ENCODE results near the gene PTPRT.

Gene PTPRT

DNA sequence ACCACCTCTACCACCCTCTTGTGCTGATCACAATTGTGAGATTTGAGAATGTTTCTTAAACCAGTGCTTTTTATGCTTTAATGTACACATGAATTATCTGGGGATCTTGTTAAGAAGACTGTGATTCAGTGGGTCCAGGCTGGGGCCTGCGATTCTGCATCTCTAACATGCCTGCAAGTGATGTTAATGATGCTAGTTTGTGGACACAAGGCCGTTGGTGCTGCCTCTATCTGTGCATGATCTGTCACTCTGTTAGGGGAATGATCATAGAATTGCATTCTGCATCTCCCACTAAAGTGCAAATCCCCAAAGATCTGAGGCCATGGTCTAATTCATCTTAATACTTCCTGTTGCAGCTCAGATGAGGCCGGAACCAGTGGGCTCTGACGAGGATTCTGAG, 746.5 kb downstream of the PTPRT start:
- DNase-seq: no peak

GRCh38 chr20:42442716-42443115, 747.0 kb downstream of the PTPRT start:
- no peak for DNase-seq

DNA sequence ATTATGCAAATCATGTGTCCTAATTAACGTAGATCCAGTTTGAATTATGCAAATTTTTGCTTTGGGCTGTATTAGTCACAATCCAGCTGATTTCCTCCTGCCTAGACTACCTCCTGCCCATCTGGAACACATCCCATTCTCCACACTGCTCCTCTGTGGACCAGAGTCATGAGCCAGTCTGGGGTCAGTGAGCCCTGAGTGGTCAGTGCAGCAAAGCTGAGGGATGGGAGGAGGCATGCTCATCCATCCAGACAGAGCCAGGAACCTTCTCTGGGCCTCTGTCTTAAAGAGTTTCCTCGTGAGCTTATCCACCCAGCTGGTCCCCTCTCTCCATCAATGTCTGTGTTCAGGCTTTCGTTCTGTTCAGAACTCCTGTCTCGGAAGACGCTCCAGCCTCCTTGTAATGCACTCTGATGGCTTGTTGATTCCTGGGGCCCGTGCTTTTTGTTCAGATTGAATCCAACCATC, 747.8 kb downstream of the PTPRT start:
- DNase-seq: no peak

DNA sequence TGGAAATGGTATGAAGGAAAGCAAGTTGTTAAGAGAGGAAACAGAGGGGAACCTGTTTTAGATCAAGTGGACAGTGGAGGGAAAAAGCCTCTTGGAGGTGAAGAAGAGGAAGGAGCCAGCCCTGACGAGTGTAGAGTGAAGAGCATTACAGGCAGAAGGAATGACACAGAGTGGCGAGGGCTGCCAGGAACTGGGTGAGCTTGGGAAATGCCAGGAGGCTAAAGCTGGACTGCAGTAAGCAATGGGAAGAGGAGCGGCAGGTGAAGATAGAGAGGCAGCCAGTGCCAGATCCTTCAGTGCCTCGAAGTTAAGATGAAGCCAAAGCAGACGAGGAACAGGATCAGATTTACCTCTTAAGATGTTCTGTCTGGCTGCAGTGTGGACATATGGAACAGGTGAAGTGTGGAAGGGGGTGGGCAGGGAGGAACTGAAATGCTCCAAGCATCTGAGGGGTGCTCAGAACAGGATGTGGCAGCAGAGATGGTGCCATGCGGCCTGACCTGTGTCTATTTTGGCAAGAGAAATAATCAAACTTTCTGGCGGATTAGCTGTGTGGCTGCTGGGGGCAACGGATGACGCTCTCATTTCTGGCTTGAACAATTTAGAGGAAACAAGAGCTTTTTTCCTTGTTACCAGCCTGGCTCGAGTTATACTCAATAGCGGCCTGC, 748.4 kb downstream of the PTPRT start:
- DNase-seq: no peak

DNA sequence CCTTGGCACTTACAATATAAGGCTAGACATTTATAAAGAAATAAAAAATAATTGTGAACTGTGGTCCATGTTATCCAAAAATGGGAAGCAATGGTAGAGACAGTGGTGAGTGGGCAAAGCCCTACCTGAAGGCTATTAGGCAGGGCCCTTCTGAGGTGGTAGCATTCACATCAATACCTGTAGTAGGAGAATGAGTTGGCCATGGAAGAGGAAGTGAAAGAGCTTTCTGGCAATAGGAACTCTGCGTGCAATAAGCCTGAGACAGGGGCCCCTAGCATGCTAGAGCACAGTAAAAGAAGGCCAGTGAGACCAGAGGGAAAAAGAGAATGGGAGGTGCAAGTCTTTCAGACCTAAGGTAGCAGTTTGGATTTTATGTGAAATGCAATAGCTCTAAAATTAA, 754.5 kb downstream of the PTPRT start:
- no peak for DNase-seq

GRCh38 chr20:42432496-42433334, 757.0 kb downstream of the PTPRT start:
- no peak for DNase-seq

- no peak for DNase-seq
These were observed 759.1 kb downstream of the PTPRT start for GRCh38 chr20:42430598-42430997.

GRCh38 chr20:42429761-42430458, 759.8 kb downstream of the PTPRT start:
- DNase-seq: no peak

GRCh38 chr20:42419814-42420532, 769.7 kb downstream of the PTPRT start:
- DNase-seq: no peak

DNA sequence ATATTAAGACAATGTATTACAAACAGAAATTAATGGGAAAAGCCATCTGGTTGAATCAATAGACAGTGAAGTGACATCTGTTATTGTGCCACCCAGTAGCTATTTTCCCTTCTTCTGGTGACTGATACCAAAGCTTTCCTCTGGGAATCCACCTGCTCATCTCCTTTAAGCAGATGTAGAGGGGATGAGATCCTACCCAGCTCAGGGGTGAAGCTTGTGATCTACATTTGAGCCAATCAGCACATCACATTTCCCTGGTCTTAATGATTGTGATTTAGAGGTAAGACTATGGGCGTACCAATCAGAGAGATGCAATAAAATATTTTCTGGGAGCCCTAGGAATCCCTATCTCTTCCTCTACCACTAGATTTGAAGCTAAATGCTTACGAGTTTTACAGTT, 782.9 kb downstream of the PTPRT start:
- no peak for DNase-seq

DNA sequence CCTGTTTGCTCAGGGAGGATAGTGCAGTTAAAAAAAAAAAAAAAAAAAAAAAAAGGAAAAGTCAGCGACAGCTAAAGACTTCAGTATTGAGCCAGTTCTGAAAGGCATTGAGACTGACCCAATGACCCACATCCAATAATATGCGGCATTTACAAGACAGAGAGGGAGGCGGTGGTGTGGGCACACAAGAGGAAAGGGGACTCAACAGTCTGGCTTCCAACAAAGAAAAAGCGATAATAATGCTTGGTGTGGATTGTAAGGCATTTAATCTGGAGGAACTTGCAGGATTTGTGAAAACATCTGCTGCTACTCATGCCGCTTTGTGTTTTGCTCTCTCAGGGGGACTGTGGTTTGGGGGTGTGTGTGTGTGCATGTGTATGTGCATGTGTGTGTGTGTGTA, 787.3 kb downstream of the PTPRT start:
- DNase-seq: no peak

- DNase-seq: no peak
These were observed 788.1 kb downstream of the PTPRT start for GRCh38 chr20:42401613-42402012.

DNA sequence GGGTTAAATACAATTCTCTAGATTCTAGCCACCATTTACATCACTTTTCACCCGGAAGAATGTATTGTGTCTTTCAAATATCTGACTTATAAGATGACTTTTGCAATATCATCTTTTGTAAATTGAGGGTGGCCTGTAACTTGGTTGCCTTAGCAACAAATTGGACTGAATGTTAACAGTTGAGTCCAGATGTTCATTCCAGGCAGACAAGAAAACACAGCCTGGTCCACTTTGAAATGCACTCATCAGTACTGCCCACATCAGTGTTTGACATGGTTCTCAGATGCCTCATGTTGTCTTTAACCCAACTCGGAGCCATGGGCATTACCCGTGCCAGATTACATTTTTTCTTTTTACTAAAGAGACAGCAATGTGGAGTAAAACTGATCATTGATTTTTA, 789.9 kb downstream of the PTPRT start:
- DNase-seq: no peak

- no peak for DNase-seq
These were observed 797.3 kb downstream of the PTPRT start for GRCh38 chr20:42392442-42392841.

- DNase-seq: no peak
These were observed 797.9 kb downstream of the PTPRT start for GRCh38 chr20:42391807-42392206.

DNA sequence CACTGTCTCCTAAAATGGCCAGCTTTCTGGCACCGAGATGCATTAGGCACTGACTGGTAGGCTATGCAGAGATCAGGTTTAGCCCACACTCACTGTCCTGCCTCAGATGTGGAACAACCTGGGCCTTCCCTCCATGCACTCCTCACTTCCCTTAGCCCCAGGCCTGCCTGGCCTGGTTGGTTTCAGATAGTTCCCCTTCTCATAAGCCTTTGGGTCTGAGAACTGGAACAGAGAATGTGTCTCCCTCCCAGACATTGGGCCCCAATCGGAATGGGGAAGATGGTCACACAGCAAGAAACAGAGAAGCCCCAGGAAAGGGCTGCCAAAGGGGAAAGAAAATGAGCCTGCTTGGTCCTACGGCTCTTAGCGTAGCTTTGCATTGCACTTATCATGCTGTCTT, 809.4 kb downstream of the PTPRT start:
- DNase-seq: no peak

GRCh38 chr20:42379385-42379784, 810.3 kb downstream of the PTPRT start:
- DNase-seq: no peak

DNA sequence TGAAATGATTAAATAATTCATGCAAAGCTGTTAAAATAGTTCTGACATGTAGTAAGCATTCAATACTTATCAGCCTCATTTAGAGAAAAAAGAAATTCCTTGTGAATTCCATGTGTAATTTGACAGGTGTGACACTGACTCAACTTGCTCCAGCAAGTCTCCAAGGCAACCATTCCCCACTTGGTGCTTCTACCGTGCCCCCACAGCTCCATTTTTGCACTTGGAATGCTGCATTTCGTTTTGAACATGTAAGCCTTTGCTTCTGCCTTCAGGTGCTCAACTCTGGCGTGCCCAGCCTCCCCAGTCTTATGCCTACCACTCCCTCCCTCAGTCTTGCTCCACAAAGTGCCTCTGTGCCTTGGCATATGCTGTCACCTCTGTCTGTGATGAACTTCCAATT, 810.9 kb downstream of the PTPRT start:
- no peak for DNase-seq

DNA sequence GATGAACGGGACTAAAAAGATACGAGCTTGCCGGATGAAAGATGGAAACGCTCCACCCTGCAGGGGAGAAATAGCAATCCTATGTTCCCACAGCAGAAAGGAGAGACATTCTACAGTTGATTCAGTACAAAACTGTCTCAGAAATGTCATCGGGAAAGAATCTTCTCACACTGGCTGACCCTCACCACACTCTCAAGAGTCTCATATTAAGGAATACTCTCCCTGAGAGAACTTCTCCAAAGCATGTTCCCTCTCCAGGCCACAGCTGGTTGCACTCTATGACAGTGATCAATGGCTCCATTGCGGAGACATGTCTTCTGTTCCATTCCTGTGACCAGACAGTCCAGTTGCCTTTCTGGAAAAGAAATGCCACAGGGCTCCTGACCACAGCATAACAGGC, 813.6 kb downstream of the PTPRT start:
- no peak for DNase-seq

DNA sequence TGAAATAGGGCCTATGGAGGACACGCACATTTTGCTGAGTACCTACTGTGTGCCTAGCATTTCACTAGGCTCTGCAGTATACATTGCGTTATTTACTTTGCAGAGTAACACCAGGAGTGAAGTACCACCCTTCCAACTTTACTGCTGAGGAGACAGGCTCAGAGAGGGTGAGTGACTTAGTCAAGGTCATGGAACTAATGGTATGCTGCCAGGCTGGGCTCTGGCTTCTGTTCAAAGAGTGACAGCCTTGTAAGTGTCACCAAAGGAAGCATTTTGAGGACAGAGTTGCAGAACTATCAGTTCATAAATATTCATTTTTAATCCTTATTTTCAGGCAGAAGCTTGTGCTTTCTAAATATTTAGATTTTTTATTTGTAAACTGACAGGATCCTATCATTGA, 816.7 kb downstream of the PTPRT start:
- no peak for DNase-seq

- no peak for DNase-seq
These were observed 819.6 kb downstream of the PTPRT start for GRCh38 chr20:42370075-42370474.

DNA sequence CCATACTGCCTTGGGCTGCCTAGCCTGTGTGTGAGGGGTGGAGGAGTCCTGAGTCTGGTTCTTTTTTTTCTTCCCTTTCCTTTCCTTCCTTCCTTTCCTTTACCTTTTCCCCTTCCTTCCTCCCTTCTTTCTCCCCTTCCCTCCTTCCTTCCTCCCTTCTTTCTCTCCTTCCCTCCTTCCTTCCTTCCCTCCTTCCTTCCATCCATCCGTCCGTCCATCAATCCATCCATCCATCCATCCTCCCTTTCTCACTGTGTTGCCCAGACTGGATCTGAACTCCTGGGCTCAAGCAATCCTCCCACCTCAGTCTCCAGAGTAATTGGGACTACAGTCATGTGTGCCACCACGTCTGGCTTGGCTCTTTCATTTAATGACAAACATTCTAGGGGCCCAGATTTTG, 820.8 kb downstream of the PTPRT start:
- DNase-seq: no peak

DNA sequence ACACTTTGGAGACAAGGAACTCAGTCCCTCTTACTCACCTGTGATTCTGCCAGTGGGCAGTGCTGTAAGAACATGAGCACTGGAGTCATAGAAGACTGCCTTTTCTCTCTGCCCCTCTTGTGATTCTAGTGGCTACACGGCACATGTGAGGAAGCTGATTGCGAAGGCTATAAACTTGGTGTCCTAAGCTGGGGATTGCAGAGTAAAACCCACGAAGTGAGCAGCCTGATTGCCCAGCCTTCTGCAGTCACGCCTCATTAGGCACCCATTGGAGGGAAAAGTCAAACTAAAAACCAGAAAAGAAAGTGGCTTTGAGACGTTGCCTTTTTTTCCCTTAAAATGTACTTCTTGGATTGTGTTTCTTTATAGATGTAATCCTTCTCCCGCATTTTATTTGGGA, 823.1 kb downstream of the PTPRT start:
- DNase-seq: no peak

Data from right kidney (tissue), 1 donor.